Natural killer cell (primary cell): ENCODE results near the gene AVPR1A. TPM values are rescaled to one million over a fixed set of nuclear protein-coding genes. Genes with fewer than 3 reads are reported as not detected.

Experiments
- total RNA-seq, 4 donors: library from RNA; stranded (reverse); fragments of 120-200 nt in 1 of 4; gene quantifications; one replicate each; pipeline versions ENCODE4 v1.2.3 to v1.2.4, GENCODE V29; 2013 to 2022

AVPR1A gene
- total RNA-seq, 3 donors from 2014 or later (not counting 1 experiment from before 2014, with no cell fraction given) = 0.10 to 0.16 TPM; not detected in 1

Other genes with a start within 250 kb of the AVPR1A start
- 1 to 10 TPM in 1 of 3 donors, under 1 TPM in 2; 0.18 to 2.1 (median 0.40) TPM for gene PPM1H, start 216.1 kb downstream of the AVPR1A start, total RNA-seq